NT2/D1 (cell line): ENCODE data around the gene MALRD1.

Source experiments
- SUZ12 ChIP-seq: IDR thresholded peaks from 2 replicates; pipeline ENCODE4 v1.6.1; 2011; ENCODE audit not compliant: insufficient read length, insufficient read depth; ENCODE audit errors: extremely low read depth
- YY1 ChIP-seq: IDR thresholded peaks from 2 replicates; pipeline ENCODE4 v1.6.1; 2011; ENCODE audit not compliant: insufficient read length, insufficient read depth
- ZNF274 ChIP-seq: IDR thresholded peaks from 2 replicates; pipeline ENCODE4 v1.6.1; 2011; ENCODE audit warnings: mild to moderate bottlenecking, low read depth, low read length

- TF ChIP-seq ZNF274, result no peak
- no peak for TF ChIP-seq YY1
- no peak for TF ChIP-seq SUZ12
These were observed 670.7 kb downstream of the MALRD1 start for GRCh38 chr10:19719284-19719683.
